Astrocyte (in vitro differentiated cells and primary cell): ENCODE measurements around the gene USP9Y. TPM values are rescaled to one million over a fixed set of nuclear protein-coding genes. Genes with fewer than 3 reads are reported as not detected.
"Not testable (repeated sequence)": the region's sequence is repeated elsewhere in the genome, so short reads cannot be mapped to it uniquely, and the experiment has no call there.

Experiments used
- DNase-seq: peaks from one replicate; pipeline ENCODE4 v3.0.0-alpha.2; 2010; ENCODE audit warnings: low read depth
- FAIRE-seq: peaks from 2 replicates; lab custom pipeline; 2011; peaks lifted over from hg19 to GRCh38; lab: Jason Lieb, UNC
- H2AFZ ChIP-seq: 2 replicates; pipeline ENCODE4 v1.6.0; 2012; ENCODE audit warnings: low read depth, low read length, inconsistent platforms
- H3K27ac ChIP-seq: 2 replicates; pipeline ENCODE4 v1.5.1; 2011; ENCODE audit warnings: low read depth, low read length, inconsistent platforms
- H3K27me3 ChIP-seq: 2 replicates; pipeline ENCODE4 v1.6.0; 2011; ENCODE audit warnings: low read length, inconsistent platforms; ENCODE audit not compliant: insufficient read depth
- H3K36me3 ChIP-seq: 2 replicates; pipeline ENCODE4 v1.5.1; 2011; ENCODE audit warnings: low read length, inconsistent platforms; ENCODE audit not compliant: insufficient read depth
- H3K4me1 ChIP-seq: 2 replicates; pipeline ENCODE4 v1.5.1; 2011; ENCODE audit warnings: low read length, inconsistent platforms; ENCODE audit not compliant: insufficient read depth
- H3K4me2 ChIP-seq: 2 replicates; pipeline ENCODE4 v1.6.0; 2012; ENCODE audit warnings: low read length, inconsistent platforms
- H3K4me3 ChIP-seq: 2 replicates; pipeline ENCODE4 v1.5.1; 2011; ENCODE audit warnings: low read depth, mild to moderate bottlenecking, low read length, inconsistent platforms; ENCODE audit not compliant: insufficient read depth
- H3K79me2 ChIP-seq: 2 replicates; pipeline ENCODE4 v1.6.0; 2012; ENCODE audit warnings: mild to moderate bottlenecking, low read length, inconsistent platforms; ENCODE audit not compliant: insufficient read depth
- H3K9ac ChIP-seq: 2 replicates; pipeline ENCODE4 v1.6.0; 2012; ENCODE audit warnings: mild to moderate bottlenecking, low read length, inconsistent platforms
- H3K9me3 ChIP-seq: 2 replicates; pipeline ENCODE4 v1.5.1; 2012; ENCODE audit warnings: low read depth, mild to moderate bottlenecking, low read length, inconsistent platforms; ENCODE audit not compliant: insufficient read depth
- H4K20me1 ChIP-seq: 2 replicates; pipeline ENCODE4 v1.6.0; 2012; ENCODE audit warnings: low read length, inconsistent platforms; ENCODE audit not compliant: insufficient read depth
- H3K27ac Mint-ChIP-seq: one replicate; pipeline ENCODE4 v1.8.0; 2021; ENCODE audit warnings: mild to moderate bottlenecking, mixed read lengths; ENCODE audit not compliant: unreplicated experiment
- H3K27me3 Mint-ChIP-seq: one replicate; pipeline ENCODE4 v1.8.0; 2021; ENCODE audit warnings: low read depth, mixed read lengths; ENCODE audit not compliant: unreplicated experiment
- H3K36me3 Mint-ChIP-seq: one replicate; pipeline ENCODE4 v1.8.0; 2021; ENCODE audit warnings: low read depth, mixed read lengths; ENCODE audit not compliant: unreplicated experiment
- H3K4me1 Mint-ChIP-seq: one replicate; pipeline ENCODE4 v1.8.0; 2021; ENCODE audit warnings: low read depth, mixed read lengths; ENCODE audit not compliant: unreplicated experiment
- H3K4me3 Mint-ChIP-seq: one replicate; pipeline ENCODE4 v1.8.0; 2021; ENCODE audit warnings: mild to moderate bottlenecking, moderate library complexity, mixed read lengths; ENCODE audit not compliant: unreplicated experiment
- H3K9me3 Mint-ChIP-seq: one replicate; pipeline ENCODE4 v1.8.0; 2021; ENCODE audit warnings: mild to moderate bottlenecking, mixed read lengths; ENCODE audit not compliant: unreplicated experiment
- EZH2 ChIP-seq: IDR thresholded peaks from 2 replicates; pipeline ENCODE4 v1.6.1; 2012; ENCODE audit warnings: mild to moderate bottlenecking, low read length, inconsistent platforms; ENCODE audit not compliant: insufficient read depth
- total RNA-seq: library from RNA; stranded (reverse); gene quantifications from 2 replicates; pipeline ENCODE4 v1.2.1, GENCODE V29; 2021
- TF ChIP-seq, protein P1 (sequence below): IDR thresholded peaks from 2 replicates; pipeline ENCODE4 v1.5.1; 2011; ENCODE audit warnings: low read depth, mild to moderate bottlenecking, inconsistent platforms, low read length, moderate library complexity; ENCODE audit not compliant: insufficient read depth

Gene USP9Y
- total RNA-seq, 1 donor from 2014 or later = 23.6 TPM

GRCh38 chrY:12661745-12662681 is 39.0 kb upstream of the USP9Y start:
- Histone ChIP-seq H3K4me3 (peak overlapping the region; percentile 98), H3K4me1 (peaks cover 6% of the 10 kb centered on the region), H3K9ac (peak overlapping the region; percentile 99), H3K79me2 (peaks cover 48% of the 10 kb centered on the region), H3K4me2 (peak overlapping the region; percentile 99), H3K27me3 (no peaks in the 10 kb centered on the region), H2AFZ (peak overlapping the region; percentile 89), H3K36me3 (no peaks in the 10 kb centered on the region), H4K20me1 (peaks cover 10% of the 10 kb centered on the region), H3K27ac (peak overlapping the region; percentile 94), H3K9me3 (no peaks in the 10 kb centered on the region)
- Mint-ChIP-seq H3K27me3 (no peaks in the 10 kb centered on the region), H3K27ac (peak overlapping the region; percentile 98), H3K4me1 (peaks cover 5% of the 10 kb centered on the region), H3K36me3 (no peaks in the 10 kb centered on the region), H3K9me3 (no peaks in the 10 kb centered on the region), H3K4me3 (peak overlapping the region; percentile 90)
- FAIRE-seq (no peak), DNase-seq (no peak)
- TF ChIP-seq, protein P1, sequence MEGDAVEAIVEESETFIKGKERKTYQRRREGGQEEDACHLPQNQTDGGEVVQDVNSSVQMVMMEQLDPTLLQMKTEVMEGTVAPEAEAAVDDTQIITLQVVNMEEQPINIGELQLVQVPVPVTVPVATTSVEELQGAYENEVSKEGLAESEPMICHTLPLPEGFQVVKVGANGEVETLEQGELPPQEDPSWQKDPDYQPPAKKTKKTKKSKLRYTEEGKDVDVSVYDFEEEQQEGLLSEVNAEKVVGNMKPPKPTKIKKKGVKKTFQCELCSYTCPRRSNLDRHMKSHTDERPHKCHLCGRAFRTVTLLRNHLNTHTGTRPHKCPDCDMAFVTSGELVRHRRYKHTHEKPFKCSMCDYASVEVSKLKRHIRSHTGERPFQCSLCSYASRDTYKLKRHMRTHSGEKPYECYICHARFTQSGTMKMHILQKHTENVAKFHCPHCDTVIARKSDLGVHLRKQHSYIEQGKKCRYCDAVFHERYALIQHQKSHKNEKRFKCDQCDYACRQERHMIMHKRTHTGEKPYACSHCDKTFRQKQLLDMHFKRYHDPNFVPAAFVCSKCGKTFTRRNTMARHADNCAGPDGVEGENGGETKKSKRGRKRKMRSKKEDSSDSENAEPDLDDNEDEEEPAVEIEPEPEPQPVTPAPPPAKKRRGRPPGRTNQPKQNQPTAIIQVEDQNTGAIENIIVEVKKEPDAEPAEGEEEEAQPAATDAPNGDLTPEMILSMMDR = no peak
- TF ChIP-seq EZH2 = no peak

DNA sequence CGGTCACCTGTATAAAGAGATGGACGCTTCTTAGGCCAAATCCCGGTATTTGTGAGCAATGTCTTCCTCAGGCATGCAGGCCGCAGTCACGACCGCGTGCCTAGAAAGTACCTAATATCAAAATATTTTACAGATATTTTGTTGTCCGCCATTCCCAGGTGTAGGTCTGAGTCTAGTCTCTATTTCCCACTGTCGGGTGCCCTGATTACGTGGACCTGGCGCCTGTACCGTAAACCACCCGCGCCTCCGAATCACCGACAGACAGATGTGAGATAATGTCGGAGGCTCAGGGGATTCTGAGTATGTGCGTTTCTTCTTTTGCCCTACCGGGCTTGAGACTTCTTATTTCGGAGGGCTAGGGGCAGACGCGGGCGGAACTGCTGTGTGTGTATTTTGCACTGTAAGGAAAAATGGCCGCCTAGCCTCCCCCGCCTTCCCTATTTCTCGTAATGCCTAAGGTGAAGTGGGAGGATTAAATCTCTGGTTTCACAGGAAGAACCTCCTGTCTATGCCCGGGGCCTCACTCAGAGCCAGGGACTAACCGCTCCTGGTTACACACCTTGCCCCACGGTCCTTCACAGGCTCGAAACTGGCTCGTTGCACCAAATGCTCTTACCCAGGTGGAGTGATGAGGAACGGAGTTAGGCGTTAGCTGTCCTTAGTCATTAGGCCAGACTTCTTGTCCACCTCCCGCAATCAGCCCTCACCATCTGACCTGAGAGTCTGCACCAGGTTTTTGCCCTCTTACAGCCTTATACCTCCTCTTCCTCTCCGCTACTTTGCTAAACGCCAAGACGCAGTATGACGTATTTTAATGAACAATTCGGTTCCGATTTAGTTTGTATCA is 38.1 kb upstream of the USP9Y start:
- Mint-ChIP-seq H3K9me3 (no peaks in the 10 kb centered on the region), H3K36me3 (no peaks in the 10 kb centered on the region), H3K27me3 (no peaks in the 10 kb centered on the region), H3K4me1 (peaks cover 5% of the 10 kb centered on the region), H3K4me3 (peak overlapping the region; percentile 90), H3K27ac (peak overlapping the region; percentile 98)
- peaks cover under 1% of the 10 kb centered on the region for H3K36me3 ChIP-seq
- peaks cover 13% of the 10 kb centered on the region for H4K20me1 ChIP-seq
- H3K27me3 ChIP-seq = no peaks in the 10 kb centered on the region
- TF ChIP-seq, protein P1 = no peak
- TF ChIP-seq EZH2 = no peak
- H3K27ac ChIP-seq = peak overlapping the region; percentile 94
- FAIRE-seq = no peak
- peak overlapping the region; percentile 78 for H2AFZ ChIP-seq
- peaks cover 6% of the 10 kb centered on the region for H3K4me1 ChIP-seq
- peak overlapping the region; percentile 98 for H3K4me3 ChIP-seq
- H3K4me2 ChIP-seq = peak overlapping the region; percentile 88
- peaks cover 57% of the 10 kb centered on the region for H3K79me2 ChIP-seq
- H3K9ac ChIP-seq = peak overlapping the region; percentile 99
- DNase-seq = no peak
- H3K9me3 ChIP-seq = no peaks in the 10 kb centered on the region

- not testable (repeated sequence) for FAIRE-seq, H2AFZ ChIP-seq, DNase-seq, H3K36me3 Mint-ChIP-seq, H3K27ac ChIP-seq, H3K27me3 ChIP-seq, H3K4me1 ChIP-seq, H3K9me3 Mint-ChIP-seq, H3K27me3 Mint-ChIP-seq, H3K36me3 ChIP-seq, H3K4me1 Mint-ChIP-seq, H3K9me3 ChIP-seq
- H3K4me2 ChIP-seq = peak overlapping the region; percentile 88
- peak overlapping the region; percentile 99 for H3K9ac ChIP-seq
- peaks cover 66% of the 10 kb centered on the region for H3K79me2 ChIP-seq
- H4K20me1 ChIP-seq = peaks cover 22% of the 10 kb centered on the region
- peak overlapping the region; percentile 90 for H3K4me3 Mint-ChIP-seq
- H3K27ac Mint-ChIP-seq = peak overlapping the region; percentile 79
- H3K4me3 ChIP-seq = peak overlapping the region; percentile 98
Observed at GRCh38 chrY:12663845-12664244, 37.2 kb upstream of the USP9Y start.
